Endodermal cell (in vitro differentiated cells): ENCODE measurements around the gene PLBD2. TPM values are rescaled to one million over a fixed set of nuclear protein-coding genes. Genes with fewer than 3 reads are reported as not detected.
"Not testable (repeated sequence)": the region's sequence is repeated elsewhere in the genome, so short reads cannot be mapped to it uniquely, and the experiment has no call there.

Experiments
- DNase-seq: peaks from one replicate; pipeline ENCODE4 v3.0.0-alpha.2; 2017
- H3K27ac ChIP-seq: 2 replicates; pipeline ENCODE4 v1.5.1; 2013; ENCODE audit warnings: mild to moderate bottlenecking, low read depth, low read length, moderate library complexity
- H3K27me3 ChIP-seq: 2 replicates; pipeline ENCODE4 v1.6.1; 2013; ENCODE audit warnings: mild to moderate bottlenecking, low read length, moderate library complexity; ENCODE audit not compliant: insufficient read depth, control insufficient read depth, poor library complexity, severe bottlenecking
- H3K36me3 ChIP-seq: 2 replicates; pipeline ENCODE4 v1.7.0; 2013; ENCODE audit warnings: mild to moderate bottlenecking, low read length, moderate library complexity; ENCODE audit not compliant: control insufficient read depth, insufficient read depth
- H3K4me1 ChIP-seq: one replicate; pipeline ENCODE4 v1.7.0; 2013; ENCODE audit warnings: low read length; ENCODE audit not compliant: control insufficient read depth, insufficient read depth
- H3K4me3 ChIP-seq: 2 replicates; pipeline ENCODE4 v1.5.1; 2013; ENCODE audit warnings: mild to moderate bottlenecking, low read length, moderate library complexity
- H3K9ac ChIP-seq: 2 replicates; pipeline ENCODE4 v1.6.1; 2013; ENCODE audit warnings: mild to moderate bottlenecking, low read length, moderate library complexity; ENCODE audit not compliant: poor library complexity, severe bottlenecking; ENCODE audit errors: extremely low read depth
- H3K9me3 ChIP-seq: 2 replicates; pipeline ENCODE4 v1.6.1; 2013; ENCODE audit warnings: mild to moderate bottlenecking, low read length, moderate library complexity; ENCODE audit not compliant: control insufficient read depth
- H3K27ac Mint-ChIP-seq: 2 replicates; pipeline ENCODE4 v1.8.0; 2020; ENCODE audit warnings: mixed read lengths
- H3K27me3 Mint-ChIP-seq: 2 replicates; pipeline ENCODE4 v1.8.0; 2021; ENCODE audit warnings: mild to moderate bottlenecking, mixed read lengths; ENCODE audit not compliant: insufficient read depth
- H3K36me3 Mint-ChIP-seq: 2 replicates; pipeline ENCODE4 v1.8.0; 2020; ENCODE audit warnings: low read depth, mixed read lengths
- H3K4me1 Mint-ChIP-seq: 2 replicates; pipeline ENCODE4 v1.8.0; 2020; ENCODE audit warnings: mixed read lengths
- H3K4me3 Mint-ChIP-seq: 2 replicates; pipeline ENCODE4 v1.8.0; 2020; ENCODE audit warnings: mild to moderate bottlenecking, moderate library complexity, mixed read lengths
- H3K9me3 Mint-ChIP-seq: 2 replicates; pipeline ENCODE4 v1.8.0; 2020; ENCODE audit warnings: mild to moderate bottlenecking, mixed read lengths
- WGBS, 2 experiments: methylation state at CpG; one replicate each; pipeline versions ENCODE4 v1.1.5 to v1.1.7; 2013; ENCODE audit warnings: missing lambda C conversion rate in 2 of 2, mixed read lengths in 1 of 2; ENCODE audit not compliant: insufficient coverage in 1 of 2, insufficient read length in 1 of 2; 5-methylcytosine and 5-hydroxymethylcytosine counted together
- total RNA-seq, 2 donors: library from RNA; stranded (reverse); fragmentation: NEBNext Ultra II Directional in 1 of 2; extraction: Animal tissue kit (Norgen Biotek cat#: 25700) in 1 of 2; gene quantifications; 2 replicates in 1 of 2; 3 replicates in 1 of 2; pipeline ENCODE4 v1.2.1, GENCODE V29; 2021
- TF ChIP-seq, protein P1 (sequence below): fragments of 200-600 bp; sonication (generic); conservative IDR thresholded peaks from 2 replicates; pipeline ENCODE4 v1.5.0; 2021; ENCODE audit warnings: antibody characterized with exemption, mild to moderate bottlenecking

PLBD2 gene
- total RNA-seq, 2 donors from 2014 or later = 19.6 to 27.6 TPM

DNA sequence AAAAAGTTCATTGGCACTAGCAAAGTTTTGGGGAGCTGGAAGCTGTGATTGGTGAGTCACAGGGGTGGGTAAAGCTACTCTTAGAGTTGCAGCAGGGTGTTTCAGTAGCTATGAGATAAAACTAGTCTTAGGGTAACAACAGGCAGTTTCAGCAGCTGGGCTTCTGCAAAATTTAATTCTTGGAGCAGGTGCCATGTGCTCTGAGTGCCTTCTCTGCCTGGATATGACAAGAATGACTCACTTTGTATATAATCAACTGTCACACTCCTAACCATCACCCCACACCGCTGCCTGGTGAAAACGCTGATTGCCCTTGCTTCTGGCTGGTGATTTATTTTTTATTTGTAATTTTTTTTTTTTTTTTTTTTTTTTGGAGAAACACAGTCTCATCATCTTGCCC lies 10.5 kb upstream of the PLBD2 start:
- Histone ChIP-seq H3K4me1 (no peaks in the 10 kb centered on the region), H3K27ac (no peak overlapping the region), H3K36me3 (no peaks in the 10 kb centered on the region), H3K9me3 (no peaks in the 10 kb centered on the region), H3K9ac (no peak overlapping the region), H3K4me3 (no peak overlapping the region), H3K27me3 (no peaks in the 10 kb centered on the region)
- peaks cover 3% of the 10 kb centered on the region for H3K27me3 Mint-ChIP-seq
- H3K4me3 Mint-ChIP-seq = no peak overlapping the region
- no peaks in the 10 kb centered on the region for H3K9me3 Mint-ChIP-seq
- H3K36me3 Mint-ChIP-seq = no peaks in the 10 kb centered on the region
- no peak overlapping the region for H3K27ac Mint-ChIP-seq
- peaks cover 3% of the 10 kb centered on the region for H3K4me1 Mint-ChIP-seq
- TF ChIP-seq, protein P1, sequence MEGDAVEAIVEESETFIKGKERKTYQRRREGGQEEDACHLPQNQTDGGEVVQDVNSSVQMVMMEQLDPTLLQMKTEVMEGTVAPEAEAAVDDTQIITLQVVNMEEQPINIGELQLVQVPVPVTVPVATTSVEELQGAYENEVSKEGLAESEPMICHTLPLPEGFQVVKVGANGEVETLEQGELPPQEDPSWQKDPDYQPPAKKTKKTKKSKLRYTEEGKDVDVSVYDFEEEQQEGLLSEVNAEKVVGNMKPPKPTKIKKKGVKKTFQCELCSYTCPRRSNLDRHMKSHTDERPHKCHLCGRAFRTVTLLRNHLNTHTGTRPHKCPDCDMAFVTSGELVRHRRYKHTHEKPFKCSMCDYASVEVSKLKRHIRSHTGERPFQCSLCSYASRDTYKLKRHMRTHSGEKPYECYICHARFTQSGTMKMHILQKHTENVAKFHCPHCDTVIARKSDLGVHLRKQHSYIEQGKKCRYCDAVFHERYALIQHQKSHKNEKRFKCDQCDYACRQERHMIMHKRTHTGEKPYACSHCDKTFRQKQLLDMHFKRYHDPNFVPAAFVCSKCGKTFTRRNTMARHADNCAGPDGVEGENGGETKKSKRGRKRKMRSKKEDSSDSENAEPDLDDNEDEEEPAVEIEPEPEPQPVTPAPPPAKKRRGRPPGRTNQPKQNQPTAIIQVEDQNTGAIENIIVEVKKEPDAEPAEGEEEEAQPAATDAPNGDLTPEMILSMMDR = no peak
- DNase-seq = no peak
- 100% methylated on average over 1 of the region's 2 CpGs; no CpG with 5 or more reads in 1 of the 2 experiments for WGBS, 2 experiments

DNA sequence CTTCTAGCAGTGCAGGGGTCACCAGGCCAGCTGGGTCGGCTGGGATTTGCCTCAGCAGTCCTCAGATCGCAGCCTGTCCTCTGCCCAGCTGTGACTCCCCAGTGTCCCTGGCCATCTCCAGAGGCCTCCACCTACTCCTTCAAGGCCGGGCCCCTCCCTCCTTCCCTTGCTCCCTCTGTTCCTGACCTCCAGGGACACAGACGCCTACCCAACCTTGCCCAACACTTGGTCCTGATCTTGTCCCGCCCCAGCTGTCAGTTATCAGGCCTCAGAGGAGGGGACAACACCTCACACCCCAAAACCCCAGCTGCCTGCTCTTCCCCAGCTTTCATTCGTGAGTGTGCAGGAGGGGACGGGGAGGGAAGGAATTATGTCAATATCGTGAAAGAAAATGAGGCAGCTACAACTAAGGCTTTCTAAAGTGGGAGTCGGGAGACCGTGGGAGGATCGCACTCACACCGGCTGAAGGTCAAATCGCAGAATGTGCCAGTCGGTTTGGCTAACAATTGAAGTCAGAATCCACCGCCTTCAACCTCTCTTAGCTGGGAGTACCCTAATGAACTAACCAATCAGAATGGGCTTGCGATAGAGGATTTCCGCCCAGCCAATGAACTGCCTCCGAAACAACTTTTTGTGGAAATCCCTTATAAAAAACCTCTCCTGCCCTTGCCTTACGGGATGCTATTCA lies 9.4 kb upstream of the PLBD2 start:
- peaks cover 3% of the 10 kb centered on the region for H3K27me3 Mint-ChIP-seq
- 86 to 87% methylated on average over 13 to 19 of the region's 19 CpGs for whole genome bisulfite sequencing, 2 experiments
- H3K27ac Mint-ChIP-seq = no peak overlapping the region
- no peaks in the 10 kb centered on the region for H3K9me3 ChIP-seq
- H3K9ac ChIP-seq = no peak overlapping the region
- H3K36me3 Mint-ChIP-seq = no peaks in the 10 kb centered on the region
- H3K36me3 ChIP-seq = no peaks in the 10 kb centered on the region
- H3K27ac ChIP-seq = no peak overlapping the region
- H3K4me1 ChIP-seq = no peaks in the 10 kb centered on the region
- H3K4me1 Mint-ChIP-seq = peaks cover 3% of the 10 kb centered on the region
- no peaks in the 10 kb centered on the region for H3K27me3 ChIP-seq
- peak; percentile 81 for DNase-seq
- H3K4me3 ChIP-seq = no peak overlapping the region
- H3K4me3 Mint-ChIP-seq = no peak overlapping the region
- TF ChIP-seq, protein P1 = no peak
- H3K9me3 Mint-ChIP-seq = no peaks in the 10 kb centered on the region

DNA sequence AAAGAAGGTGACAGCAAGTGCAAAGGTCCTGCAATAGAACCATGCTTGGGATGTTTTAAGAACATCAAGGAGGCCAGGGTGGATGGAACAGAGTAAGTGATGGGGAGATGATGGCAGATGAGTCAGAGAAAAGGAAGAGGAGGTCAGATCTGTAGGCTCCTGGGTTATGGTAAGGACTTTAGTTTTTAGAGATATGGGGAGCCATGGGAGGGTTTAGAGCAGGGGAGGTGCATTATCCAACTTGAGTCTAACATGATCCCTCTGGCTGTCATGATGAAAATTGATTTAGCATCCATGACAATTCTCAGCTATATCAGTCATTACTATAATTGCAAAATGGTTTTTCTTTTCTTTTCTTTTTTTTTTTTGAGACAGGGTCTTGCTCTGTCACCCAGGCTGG lies 7.3 kb upstream of the PLBD2 start:
- Mint-ChIP-seq H3K9me3 (no peaks in the 10 kb centered on the region), H3K27ac (no peak overlapping the region), H3K27me3 (peaks cover 3% of the 10 kb centered on the region), H3K4me1 (peaks cover 3% of the 10 kb centered on the region), H3K4me3 (no peak overlapping the region), H3K36me3 (no peaks in the 10 kb centered on the region)
- H3K4me1 ChIP-seq = no peaks in the 10 kb centered on the region
- no peak overlapping the region for H3K27ac ChIP-seq
- no peaks in the 10 kb centered on the region for H3K36me3 ChIP-seq
- no peak for DNase-seq
- H3K4me3 ChIP-seq = no peak overlapping the region
- no peak overlapping the region for H3K9ac ChIP-seq
- H3K27me3 ChIP-seq = no peaks in the 10 kb centered on the region
- no peaks in the 10 kb centered on the region for H3K9me3 ChIP-seq
- TF ChIP-seq, protein P1 = no peak

DNA sequence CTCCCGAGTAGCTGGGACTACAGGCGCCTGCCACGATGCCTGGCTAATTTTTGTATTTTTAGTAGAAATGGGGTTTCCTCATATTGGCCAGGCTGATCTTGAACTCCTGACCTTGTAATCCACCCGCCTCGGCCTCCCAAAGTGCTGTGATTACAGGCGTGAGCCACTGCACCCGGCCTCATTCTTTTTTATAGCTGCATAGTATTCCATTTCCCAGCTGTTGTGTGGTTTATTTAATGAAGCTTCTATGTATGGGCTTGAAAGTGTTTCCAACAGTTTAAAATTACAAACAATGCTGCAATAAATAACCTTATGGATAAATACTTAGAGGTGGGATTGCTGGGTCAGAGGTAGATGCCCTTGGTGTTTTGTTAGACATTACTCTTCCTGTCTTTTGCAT lies 4.2 kb upstream of the PLBD2 start:
- H3K27me3 ChIP-seq, H3K9me3 Mint-ChIP-seq, H3K36me3 Mint-ChIP-seq, H3K4me3 Mint-ChIP-seq, H3K4me1 Mint-ChIP-seq, H3K4me1 ChIP-seq, H3K27ac ChIP-seq, H3K9me3 ChIP-seq, H3K27me3 Mint-ChIP-seq, H3K27ac Mint-ChIP-seq, H3K4me3 ChIP-seq, H3K36me3 ChIP-seq, DNase-seq, H3K9ac ChIP-seq: not testable (repeated sequence)
- 88 to 100% methylated on average over 5 to 7 of the region's 7 CpGs for WGBS, 2 experiments
